NCI-H146 (cell line): ENCODE results near the gene IP6K2.

ENCODE experiments used
- DNase-seq: peaks from one replicate; lab custom pipeline; 2025; lab: John Stamatoyannopoulos, UW

The IP6K2 gene

DNA sequence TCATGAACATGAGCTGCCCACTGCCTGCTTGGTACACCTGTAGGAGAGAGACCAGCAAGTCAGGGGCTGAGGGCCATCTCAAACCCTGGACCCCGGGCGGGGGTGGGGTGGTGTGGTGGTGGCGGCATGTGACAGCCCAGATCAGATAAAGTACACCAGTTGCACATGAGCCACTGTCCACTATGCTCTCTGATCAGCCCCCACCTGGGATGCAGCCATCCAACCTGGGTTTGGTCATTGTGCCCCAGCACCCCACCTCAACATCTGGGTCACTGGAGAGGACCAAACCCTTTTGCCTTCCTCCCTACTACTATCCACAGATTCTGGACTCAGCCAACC lies 28.3 kb downstream of the IP6K2 start:
- DNase-seq, result no peak

DNA sequence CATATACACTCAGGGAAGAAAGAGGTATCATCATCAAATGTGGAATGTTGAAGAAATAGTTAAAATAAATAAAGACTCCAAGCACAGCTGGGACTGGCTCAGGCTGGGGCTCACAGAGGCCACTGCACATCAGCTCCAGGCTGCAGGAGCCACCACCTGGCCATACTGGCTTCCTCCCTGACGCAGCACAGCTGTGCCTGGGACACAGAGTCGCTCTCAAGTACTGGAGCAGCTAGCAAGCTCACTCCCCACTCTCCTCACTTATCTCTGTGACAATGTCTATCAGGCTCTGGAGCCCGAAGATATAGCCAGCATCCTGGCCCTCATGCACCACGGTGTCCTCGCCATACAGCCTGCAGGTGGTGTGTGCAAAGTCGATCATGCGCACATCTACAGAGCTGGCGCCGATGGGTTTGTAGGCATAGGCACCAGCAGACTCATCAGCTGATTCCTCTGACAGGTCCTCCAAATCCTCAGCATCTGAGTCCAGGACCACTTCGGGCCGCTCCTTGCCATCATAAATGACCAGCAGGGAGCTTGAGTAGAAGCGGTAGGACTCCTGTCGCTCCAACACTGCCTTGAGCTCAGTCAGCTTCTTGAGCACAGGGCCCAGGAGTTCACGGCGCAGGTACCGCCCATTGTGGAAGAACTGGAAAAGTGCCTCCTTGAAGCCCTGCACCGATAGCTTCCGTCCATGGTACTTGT lies 28.8 kb downstream of the IP6K2 start:
- no peak for DNase-seq

DNA sequence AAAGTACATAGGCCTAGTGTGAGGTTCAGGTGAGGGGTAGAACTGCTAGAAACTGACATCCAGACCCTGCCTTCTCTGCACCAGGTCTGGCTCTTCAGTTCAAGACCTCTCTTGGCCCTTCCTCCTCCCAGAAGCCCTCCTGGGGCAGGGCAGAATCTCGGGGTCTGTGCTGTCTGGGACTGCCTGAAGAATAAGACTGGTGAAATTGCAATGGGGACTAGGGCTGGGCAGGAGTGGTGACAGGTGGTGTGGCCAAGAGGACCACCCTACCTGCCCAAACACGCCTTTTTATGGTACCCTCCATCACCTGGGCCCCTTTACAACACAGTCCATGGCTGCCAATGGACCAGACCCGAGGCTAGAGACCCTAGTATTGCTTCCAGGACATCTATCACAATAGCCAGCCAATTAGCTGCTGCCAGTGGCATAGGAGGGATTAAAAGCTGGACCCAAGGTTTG lies 29.8 kb downstream of the IP6K2 start:
- no peak for DNase-seq

DNA sequence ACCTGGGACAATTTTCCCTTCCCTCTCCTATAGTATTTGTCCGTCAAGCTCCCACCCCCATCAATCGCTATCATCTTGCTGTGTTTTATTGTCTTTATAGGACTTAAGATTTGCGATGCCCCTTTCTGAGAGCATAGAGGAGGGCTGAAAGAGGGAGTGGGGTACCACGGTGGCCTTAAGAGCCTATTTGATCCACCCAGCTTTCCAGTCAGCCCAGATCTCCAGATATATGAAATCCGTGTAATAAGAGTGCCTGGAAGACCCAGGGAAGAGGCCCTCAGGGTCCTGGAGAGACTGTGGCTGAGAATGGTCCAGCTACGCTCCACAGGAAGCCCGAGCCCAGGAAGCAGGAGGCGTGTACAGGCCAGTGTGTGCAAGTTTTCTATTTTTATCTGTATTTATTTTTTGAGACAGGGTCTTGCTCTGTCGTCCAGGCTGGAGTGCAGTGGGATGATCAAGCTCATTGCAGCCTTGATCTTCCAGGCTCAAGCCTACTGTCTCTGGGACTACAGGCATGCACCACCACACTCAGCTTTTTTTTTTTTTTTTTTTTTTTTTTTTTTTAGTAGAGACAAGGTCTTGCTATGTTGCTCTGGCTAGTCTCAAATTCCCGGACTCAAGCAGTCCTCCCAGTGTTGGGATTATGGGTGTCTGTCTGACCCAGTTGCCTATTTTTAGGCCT lies 30.3 kb downstream of the IP6K2 start:
- DNase-seq, result no peak

DNA sequence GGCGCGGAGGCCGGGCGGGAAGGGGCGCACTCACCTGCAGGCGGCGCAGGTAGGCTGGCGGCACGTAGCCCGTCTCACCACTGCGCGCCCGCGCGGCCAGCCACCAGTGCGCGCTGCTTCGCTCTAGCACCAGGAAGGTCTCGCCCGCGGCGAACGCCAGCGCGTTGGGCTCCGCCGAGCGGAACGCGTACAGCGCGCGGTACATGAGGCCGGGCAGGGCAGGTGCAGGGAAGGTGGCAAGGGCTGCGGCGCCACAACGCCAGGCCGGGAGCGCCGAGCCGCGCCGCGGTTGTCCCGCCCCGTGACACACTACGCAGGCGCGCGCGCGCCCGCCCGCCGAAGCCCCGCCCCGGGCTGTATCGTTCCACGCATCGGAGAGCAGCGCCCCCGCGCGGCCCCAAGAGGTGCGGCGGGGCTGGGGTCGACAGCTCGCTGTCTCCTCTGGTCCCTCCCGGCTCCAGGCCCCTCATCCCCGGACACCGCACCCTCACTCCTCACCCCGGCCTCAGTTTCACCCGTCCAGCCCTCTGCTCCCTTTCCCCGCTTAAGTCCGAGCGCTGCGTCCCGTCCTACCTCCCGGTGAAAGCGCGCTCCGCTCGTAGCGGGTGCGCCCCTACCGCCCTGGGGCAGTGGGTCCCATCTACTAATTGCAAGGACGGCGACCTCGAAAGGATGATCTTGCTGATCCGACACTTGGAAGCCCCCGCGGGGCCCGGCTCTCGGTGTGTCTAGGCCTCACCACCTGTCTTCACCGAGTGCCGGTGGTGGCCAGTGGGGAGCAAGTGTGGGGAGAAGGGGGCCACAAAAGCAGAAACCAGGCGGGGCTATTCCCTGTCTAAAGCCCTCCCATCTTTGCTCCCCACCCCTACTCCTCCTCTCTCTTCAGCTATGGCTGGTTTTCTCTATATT lies 31.2 kb downstream of the IP6K2 start, which contains the start of gene NCKIPSD:
TSS of gene NCKIPSD (minus strand) at position 313 of the 909 bp plus-strand sequence. CDS start at position 205, 108 bp downstream.
- peak; percentile 79 for DNase-seq

DNA sequence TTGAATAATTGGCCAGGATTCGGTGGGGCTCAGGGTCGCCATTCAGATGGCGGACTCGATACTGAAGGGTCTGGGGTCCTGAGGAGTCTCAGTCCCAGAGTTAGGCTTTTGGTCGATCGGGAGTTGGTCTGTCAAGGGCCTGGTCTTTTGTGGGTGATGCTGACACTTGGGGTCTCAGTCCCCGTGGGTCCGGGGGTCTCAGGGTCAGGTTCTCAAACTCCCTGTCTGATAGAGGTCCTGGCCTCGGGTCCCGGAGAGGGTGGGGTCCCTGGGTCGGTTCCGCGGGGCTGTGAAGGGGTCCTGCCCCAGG lies 31.8 kb downstream of the IP6K2 start:
- no peak for DNase-seq

DNA sequence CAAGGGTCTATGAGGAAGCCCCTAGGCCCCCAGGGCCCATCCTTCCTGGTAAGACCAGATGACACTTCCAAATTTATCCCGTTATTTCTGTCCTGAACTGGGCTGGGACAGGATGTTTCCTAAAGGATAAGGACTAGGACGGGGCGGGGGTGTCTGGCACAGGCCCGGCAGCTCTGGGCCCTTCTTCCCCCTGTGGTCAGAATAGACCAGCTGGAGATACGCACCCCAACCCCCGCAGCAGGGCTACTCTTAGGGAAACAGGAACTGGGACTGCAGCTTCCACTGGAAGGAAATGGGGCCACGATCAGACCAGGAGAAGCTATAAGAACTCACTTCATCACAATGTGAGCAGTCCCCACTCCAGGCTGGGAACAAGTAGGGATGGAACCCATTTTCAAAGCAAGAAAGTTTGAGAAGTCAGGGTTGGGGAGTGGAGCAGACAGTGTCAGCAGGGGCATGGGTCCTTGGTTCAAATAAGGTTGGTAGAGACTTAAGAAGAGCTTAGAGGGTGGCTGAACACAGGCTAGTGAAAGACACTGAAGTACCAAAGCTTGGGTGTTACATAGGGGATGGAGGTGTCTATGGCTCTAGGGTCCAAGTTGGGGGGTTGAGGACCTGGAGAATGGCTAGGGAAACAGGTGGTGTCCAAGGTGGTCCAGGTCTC lies 32.4 kb downstream of the IP6K2 start:
- no peak for DNase-seq

DNA sequence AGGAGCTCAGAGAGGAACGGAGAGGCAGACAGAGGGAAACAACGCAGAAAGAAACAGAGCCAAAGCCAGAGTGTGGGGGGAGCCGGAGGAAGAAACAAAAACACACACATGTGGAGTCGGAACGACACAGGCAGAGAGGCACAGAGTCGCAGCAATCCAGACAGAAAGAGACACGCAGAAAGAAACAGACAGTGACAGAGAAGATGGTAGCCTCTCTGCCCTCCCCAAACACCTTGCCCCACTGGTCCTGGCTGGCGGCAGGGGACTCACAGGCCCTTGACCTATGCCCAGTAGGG lies 33.0 kb downstream of the IP6K2 start:
- no peak for DNase-seq

DNA sequence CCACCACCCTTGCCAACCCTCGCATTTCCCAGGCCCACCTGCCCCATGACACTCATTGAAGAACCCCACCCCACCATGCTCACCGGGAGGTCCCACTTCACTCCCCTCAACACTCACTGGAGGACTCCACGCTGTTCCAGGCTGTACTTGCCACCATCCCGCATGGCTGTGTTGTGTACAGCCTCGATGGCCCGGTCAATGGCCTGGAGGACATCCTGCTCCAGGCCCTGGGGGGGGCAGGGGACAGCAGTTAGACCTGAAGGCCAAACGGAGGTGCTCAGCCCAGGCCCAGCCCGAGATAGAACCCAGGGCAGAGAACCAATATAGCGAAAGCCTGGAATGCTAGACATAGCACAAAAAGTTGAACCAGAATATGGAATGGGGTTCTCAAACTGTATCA lies 34.2 kb downstream of the IP6K2 start:
- DNase-seq, result no peak

DNA sequence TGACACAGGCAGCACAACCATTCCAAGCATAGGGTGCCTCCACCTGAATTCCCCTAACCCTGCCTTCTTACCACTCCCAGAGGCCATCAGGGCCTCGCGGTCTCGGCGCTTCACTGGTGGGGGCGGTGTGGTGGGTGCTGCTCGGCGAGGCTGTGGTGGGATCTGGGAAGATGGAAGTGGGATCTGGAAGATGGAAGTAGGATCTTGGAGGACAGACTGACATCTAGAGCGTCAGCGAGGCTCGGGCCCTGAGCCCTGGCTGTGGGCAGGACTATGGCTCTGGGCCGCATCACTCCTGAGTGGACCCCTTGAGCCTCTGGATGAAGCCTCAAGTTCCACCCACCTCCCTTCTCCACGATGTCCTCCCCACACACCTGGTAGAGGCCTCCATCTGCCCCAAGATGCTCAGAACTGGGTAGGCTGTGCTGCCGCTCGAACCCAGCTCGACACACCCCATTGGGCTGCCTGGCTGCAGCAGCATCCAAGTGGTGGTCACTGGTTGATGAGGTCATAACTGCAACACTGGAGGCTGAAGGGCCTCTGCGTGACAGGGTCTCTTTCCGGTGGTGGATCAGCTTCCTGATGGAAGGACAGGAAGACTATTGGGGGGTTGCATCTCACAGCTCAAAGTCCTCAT lies 34.9 kb downstream of the IP6K2 start:
- no peak for DNase-seq

DNA sequence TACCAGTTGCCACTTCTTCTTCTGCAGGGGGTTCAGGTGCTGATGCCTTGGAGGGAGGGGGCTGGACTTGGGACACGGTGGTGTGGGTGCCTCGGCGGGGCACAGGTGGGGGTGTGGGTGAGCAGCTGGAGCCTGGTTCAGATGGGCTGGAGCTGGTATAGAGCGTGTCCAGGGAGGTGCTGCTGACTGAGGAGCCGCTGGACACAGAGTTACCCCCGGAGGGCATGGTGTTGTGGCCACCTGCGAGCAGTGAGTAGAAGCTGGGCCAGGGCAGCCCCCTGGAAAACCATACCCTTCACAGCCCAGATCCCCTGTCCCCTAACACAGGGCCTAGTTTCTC lies 35.5 kb downstream of the IP6K2 start:
- no peak for DNase-seq

DNA sequence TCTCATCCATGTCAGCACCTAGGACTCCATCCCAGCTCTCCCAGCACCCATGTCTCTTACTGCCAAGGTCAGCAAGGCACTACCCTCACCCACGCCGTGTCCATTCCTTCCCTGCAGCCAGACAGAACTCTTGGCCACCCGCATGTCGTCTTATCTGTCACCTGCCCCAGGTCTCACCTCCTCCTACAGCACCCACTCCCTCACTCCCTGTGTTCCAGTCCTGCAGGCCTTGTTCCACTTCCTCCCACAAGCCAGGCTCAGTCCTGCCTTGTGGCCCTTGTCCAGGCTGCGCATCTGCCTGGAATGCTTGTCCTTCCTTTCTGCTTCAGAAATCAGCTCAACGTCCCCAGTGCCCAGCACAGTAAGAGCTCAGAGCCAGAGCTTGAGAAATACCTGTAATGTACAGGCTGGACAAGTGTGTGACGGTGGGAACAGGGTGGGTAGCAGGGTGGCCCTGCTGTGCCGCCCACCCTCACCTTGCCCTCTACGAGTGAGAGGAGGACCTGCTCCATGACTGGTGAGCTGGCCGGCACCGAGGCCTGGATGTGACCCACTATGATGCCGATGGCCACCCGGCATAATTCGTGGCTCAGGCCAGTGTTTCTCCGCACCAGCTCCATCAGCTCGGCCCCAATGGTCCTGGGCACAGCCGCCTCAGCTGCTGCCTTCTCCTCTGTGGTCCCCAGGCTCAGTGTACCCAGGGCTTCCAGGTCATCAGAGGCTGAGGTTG lies 36.0 kb downstream of the IP6K2 start:
- no peak for DNase-seq

DNA sequence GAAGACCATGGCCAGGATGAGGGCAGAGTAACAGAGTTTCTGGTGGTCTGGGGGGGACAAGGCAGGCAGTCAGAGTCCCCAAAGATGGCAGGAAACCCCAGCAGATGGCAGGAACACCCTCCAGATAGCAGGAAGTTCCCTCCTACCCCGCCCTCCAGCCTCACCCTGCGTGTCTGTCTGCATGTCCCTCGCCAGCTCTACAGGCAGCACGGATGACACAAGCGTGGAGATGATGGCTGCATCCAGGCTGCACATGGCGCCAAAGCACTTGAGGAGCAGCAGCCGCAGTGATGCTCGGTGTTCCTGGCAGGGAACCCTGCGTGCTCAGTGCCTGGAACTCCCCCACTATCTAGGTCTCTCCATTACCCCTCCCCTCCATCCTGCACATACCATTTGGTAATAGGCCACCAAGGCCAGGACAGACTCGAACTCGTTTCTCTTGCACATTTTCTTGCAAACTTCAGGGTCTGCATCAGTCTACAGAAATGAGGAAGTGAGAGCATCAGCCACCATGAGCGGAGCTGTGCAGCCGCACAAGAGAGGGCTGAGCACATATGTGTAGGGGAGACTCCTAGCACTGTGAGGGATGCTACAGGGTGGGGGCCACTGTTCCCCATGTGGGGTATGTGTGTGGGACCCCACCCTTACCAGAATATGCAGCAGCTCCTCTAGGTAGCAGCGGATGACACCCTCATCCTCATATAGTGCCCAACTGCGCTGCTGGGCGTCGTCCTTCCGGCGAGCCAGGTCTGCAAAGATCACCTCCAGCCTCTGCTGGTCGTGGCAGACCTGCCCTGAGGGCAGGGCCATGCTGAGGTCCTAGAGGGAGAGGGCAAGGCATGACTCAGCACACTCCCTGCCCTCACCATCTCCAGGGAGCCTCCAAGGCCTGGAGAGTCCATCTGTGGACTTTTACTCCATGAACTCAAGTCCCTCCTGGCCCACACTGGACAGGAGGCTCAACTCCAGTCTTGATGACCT lies 37.3 kb downstream of the IP6K2 start:
- DNase-seq, result no peak

DNA sequence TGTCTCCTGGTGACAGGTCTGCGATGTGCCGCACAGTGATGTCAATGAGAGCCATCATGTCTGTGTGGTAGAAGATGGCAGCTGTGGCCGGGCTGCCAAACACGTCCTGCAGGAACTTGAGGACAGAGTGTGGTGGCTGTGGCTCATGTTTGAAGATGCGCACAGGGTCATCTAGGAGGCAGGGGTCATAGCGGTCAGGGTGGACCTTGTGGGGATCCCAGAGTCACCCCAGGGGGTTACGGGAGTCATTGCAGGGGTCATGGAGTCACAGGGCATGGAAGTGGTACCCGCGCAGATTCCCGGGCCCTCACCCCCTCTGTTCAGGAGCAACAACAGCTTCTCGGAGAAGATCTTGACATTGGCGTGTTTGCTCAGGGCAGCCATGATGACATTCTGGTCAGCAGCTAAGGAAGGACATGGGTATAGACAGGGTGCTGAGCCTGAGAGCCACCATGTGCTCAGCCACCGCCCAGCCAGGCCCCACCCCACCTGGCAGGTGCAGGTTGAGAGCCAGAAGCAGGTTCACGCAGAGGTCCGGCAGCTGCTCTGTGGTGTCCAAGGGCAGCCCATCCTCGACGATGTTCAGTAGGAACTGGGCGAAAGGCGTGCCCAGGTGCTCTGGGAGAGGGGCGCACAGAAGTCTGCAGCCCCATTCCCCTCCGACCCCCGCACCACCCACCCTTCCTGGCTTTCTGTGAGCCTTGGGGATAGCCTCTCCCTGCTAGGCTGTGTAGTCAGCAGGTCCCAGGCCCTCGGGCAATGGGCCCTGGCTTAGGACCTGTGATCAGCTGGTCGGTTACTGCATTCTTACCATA lies 38.2 kb downstream of the IP6K2 start:
- no peak for DNase-seq

DNA sequence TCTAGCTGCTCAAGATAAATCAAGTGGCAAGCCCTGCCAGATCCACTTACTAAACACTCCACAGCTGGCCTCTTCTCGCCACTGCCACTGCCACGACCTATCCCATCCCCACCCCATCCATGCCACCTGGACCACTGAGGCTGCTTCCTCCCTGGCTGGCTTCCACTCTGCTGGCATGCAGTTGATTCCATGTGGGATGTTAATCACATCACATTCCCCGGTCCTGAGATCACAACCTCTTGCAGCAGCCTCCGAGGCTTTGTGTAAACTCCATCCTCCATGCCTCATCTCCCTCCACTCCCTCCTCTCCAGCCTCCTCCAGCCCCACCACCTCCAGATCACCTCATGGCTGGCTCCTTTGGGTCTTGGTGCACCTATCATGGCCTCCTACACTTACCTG lies 39.0 kb downstream of the IP6K2 start:
- no peak for DNase-seq

DNA sequence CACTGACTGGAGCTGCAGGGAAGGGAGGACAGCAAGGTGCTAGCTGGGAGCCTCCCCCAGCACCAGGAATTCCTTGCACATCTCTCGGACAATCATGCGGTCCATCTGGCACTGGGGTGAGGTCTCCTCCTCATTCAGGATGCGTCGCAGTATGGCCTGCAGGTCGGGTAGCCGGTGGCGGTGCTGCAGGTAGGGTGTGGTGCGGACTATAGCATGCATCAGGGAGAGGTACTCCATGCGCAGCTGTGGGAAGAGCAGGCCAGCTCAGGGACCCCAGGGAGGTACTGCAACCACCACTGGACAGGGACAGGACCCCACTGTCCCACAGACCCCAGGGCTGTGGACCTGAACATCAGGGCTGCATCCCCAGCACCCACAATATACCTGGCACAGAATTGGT lies 42.5 kb downstream of the IP6K2 start:
- no peak for DNase-seq

DNA sequence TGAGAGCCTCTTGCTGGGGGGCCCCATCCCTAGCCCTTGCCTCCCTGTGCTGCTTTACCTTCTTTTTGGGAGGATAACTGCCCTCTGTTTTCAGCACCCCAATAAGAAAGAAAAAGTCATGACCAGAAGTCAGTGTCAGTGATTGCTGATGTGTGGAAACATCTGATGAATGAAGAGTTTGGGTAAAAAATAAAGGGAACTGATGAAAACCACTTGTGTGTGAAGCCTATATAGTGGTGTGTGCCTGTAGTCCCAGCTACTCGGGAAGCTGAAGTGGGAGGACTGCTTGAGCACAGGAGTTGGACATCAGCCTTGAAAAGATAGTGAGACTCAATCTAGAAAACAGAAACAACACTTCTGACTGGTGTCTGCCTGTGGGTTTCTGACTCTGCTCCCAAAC lies 44.5 kb downstream of the IP6K2 start:
- DNase-seq, result no peak

DNA sequence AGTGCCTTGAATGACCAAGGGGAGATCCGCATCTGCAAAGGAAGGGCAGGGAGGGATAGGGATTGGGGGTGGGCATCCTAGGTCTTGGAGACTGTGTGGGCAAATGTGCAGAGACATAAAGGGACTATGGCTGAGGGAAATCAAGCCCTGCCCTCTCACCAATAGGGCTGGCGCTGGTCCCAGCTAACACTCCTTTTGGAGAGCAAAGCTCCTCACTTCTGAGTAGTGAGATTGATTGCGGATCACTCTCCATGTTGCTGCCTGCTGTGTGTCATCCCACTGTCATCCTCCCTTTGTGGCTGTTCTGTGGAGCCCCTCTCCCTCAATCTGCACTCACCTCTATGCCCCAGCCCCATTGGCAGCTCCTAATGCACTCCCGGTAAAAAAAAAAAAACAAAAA lies 52.1 kb downstream of the IP6K2 start:
- no peak for DNase-seq

DNA sequence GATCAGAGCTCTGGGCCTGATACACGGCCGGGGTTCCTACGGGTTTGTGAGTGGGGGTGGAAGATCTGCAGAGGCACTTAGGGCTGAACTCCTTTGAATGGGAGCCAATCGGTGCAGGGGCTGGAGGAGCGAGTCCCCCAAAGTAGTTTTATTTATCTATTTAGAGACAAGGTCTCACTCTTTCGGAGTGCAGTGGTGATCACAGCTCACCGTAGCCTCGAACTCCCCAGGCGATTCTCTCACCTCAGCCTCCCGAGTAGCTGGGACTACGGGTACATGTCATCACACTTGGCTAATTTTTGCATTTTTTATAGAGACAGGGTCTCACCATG lies 52.7 kb downstream of the IP6K2 start:
- DNase-seq, result no peak
